Measurements from ENCODE around the gene DAB1. TPM values are rescaled to one million over a fixed set of nuclear protein-coding genes. Genes with fewer than 3 reads are reported as not detected.

The DAB1 gene
- total RNA-seq, 1 donor from 2014 or later, result 19.1 TPM

GRCh38 chr1:57109247-57109646 lies 314.6 kb downstream of the DAB1 start:
- Mint-ChIP-seq H3K4me1 (ENCODE audit: unreplicated experiment) (no peaks in the 10 kb centered on the region), H3K27ac (ENCODE audit: unreplicated experiment) (no peak overlapping the region), H3K4me3 (ENCODE audit: unreplicated experiment) (no peak overlapping the region), H3K27me3 (ENCODE audit: unreplicated experiment) (peaks cover 3% of the 10 kb centered on the region), H3K36me3 (ENCODE audit: low read depth, unreplicated experiment) (no peaks in the 10 kb centered on the region), H3K9me3 (ENCODE audit: unreplicated experiment) (no peaks in the 10 kb centered on the region)
- no peak for DNase-seq (ENCODE audit: low spot score)
- TF ChIP-seq, protein P1, sequence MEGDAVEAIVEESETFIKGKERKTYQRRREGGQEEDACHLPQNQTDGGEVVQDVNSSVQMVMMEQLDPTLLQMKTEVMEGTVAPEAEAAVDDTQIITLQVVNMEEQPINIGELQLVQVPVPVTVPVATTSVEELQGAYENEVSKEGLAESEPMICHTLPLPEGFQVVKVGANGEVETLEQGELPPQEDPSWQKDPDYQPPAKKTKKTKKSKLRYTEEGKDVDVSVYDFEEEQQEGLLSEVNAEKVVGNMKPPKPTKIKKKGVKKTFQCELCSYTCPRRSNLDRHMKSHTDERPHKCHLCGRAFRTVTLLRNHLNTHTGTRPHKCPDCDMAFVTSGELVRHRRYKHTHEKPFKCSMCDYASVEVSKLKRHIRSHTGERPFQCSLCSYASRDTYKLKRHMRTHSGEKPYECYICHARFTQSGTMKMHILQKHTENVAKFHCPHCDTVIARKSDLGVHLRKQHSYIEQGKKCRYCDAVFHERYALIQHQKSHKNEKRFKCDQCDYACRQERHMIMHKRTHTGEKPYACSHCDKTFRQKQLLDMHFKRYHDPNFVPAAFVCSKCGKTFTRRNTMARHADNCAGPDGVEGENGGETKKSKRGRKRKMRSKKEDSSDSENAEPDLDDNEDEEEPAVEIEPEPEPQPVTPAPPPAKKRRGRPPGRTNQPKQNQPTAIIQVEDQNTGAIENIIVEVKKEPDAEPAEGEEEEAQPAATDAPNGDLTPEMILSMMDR (IDR thresholded peaks at IDR 0.05; ENCODE audit: unreplicated experiment), result no peak

DNA sequence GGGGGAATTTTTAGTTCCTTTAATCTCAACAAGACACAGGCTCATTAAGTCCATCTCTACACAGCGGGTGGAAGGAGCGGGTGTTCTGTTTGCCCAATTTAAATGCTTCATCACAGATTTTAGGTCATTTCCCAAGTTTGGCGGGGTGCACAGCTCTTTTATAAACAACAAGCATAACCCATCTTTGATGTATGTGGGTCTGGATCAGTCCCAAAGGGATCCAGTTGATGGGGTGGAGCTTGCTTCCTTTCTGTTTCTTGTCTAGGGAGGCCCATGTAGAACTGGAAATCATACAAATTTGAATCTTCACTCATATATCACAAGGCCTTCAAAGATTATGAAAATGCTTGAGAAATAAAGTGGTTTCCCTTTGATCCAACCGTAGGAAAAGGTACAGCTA lies 317.6 kb downstream of the DAB1 start:
- H3K36me3 Mint-ChIP-seq (ENCODE audit: low read depth, unreplicated experiment), result no peaks in the 10 kb centered on the region
- no peaks in the 10 kb centered on the region for H3K27me3 Mint-ChIP-seq (ENCODE audit: unreplicated experiment)
- H3K4me3 Mint-ChIP-seq (ENCODE audit: unreplicated experiment), result no peak overlapping the region
- H3K27ac Mint-ChIP-seq (ENCODE audit: unreplicated experiment), result no peak overlapping the region
- H3K4me1 Mint-ChIP-seq (ENCODE audit: unreplicated experiment), result no peaks in the 10 kb centered on the region
- no peaks in the 10 kb centered on the region for H3K9me3 Mint-ChIP-seq (ENCODE audit: unreplicated experiment)
- DNase-seq (ENCODE audit: low spot score), result no peak
- TF ChIP-seq, protein P1 (IDR thresholded peaks at IDR 0.05; ENCODE audit: unreplicated experiment), result no peak

DNA sequence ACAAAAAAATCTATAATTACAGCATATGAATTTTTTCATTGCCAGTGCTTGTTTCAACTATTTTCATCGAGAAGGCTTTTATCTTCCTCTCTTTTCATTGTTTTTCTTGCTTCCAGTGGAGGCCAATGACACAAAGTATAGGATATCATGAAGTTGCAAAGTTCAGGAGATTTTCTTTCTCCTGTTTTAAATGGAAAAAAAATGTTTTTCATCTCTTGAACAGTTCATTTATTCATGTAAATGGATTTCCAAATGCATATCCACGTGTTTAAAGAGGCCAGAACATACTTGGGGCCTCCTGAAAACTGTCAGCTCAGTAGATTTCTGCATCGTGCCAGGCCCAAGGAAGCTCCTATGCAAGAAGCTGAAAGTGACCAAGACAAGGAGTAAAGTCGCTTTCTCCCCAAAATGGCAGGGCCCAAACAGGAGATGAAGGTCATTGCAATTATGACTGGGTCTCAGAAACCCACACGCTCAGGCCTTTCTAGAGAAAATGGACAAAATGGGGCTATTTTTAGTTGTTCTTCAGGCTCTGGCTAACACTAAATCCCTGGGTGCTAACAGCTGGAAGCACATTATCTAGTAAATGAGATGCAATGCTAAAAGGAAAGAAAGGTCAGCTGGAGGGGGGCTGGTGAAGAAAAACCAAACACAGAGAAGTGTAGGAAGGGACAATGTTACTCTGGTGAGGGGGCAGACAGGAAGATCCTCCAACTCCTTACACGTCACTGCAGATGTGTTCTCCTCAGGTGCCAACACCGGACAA lies 321.1 kb downstream of the DAB1 start:
- Mint-ChIP-seq H3K4me3 (ENCODE audit: unreplicated experiment) (no peak overlapping the region), H3K9me3 (ENCODE audit: unreplicated experiment) (no peaks in the 10 kb centered on the region), H3K27me3 (ENCODE audit: unreplicated experiment) (no peaks in the 10 kb centered on the region), H3K36me3 (ENCODE audit: low read depth, unreplicated experiment) (no peaks in the 10 kb centered on the region), H3K4me1 (ENCODE audit: unreplicated experiment) (no peaks in the 10 kb centered on the region), H3K27ac (ENCODE audit: unreplicated experiment) (no peak overlapping the region)
- TF ChIP-seq, protein P1 (IDR thresholded peaks at IDR 0.05; ENCODE audit: unreplicated experiment), result no peak
- DNase-seq (ENCODE audit: low spot score), result no peak

DNA sequence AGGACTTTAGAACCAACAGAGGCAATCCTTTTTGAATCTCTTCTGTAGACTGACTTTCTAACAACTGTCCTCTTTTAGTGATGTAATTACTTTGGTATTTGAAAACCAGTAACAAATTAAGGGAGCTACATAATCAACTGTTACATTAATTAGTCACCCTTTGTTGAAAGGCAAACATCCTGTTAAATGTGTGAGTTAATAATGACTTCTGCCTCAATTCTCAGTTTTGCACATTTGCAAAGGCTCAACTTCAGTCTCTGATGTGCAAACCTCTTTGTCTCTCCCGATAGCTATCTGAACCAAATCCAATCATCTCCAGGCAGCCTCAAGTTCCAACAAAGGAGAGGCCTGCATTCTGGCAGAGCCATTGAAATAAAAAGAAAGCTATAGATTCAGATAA lies 322.7 kb downstream of the DAB1 start:
- H3K4me1 Mint-ChIP-seq (ENCODE audit: unreplicated experiment), result no peaks in the 10 kb centered on the region
- H3K27ac Mint-ChIP-seq (ENCODE audit: unreplicated experiment), result no peak overlapping the region
- no peak overlapping the region for H3K4me3 Mint-ChIP-seq (ENCODE audit: unreplicated experiment)
- no peaks in the 10 kb centered on the region for H3K27me3 Mint-ChIP-seq (ENCODE audit: unreplicated experiment)
- no peak for DNase-seq (ENCODE audit: low spot score)
- H3K9me3 Mint-ChIP-seq (ENCODE audit: unreplicated experiment), result no peaks in the 10 kb centered on the region
- TF ChIP-seq, protein P1 (IDR thresholded peaks at IDR 0.05; ENCODE audit: unreplicated experiment), result no peak
- no peaks in the 10 kb centered on the region for H3K36me3 Mint-ChIP-seq (ENCODE audit: low read depth, unreplicated experiment)

- Mint-ChIP-seq H3K4me3 (ENCODE audit: unreplicated experiment) (no peak overlapping the region), H3K4me1 (ENCODE audit: unreplicated experiment) (no peaks in the 10 kb centered on the region), H3K27me3 (ENCODE audit: unreplicated experiment) (no peaks in the 10 kb centered on the region), H3K9me3 (ENCODE audit: unreplicated experiment) (no peaks in the 10 kb centered on the region), H3K36me3 (ENCODE audit: low read depth, unreplicated experiment) (no peaks in the 10 kb centered on the region), H3K27ac (ENCODE audit: unreplicated experiment) (no peak overlapping the region)
- no peak for DNase-seq (ENCODE audit: low spot score)
- TF ChIP-seq, protein P1 (IDR thresholded peaks at IDR 0.05; ENCODE audit: unreplicated experiment), result no peak
Observed at GRCh38 chr1:57094749-57095148, 329.1 kb downstream of the DAB1 start.

All from endothelial cell (in vitro differentiated cells).